NCI-H82 (cell line): Measurements from ENCODE around the gene SPEF2.
"Not testable (repeated sequence)": the region's sequence is repeated elsewhere in the genome, so short reads cannot be mapped to it uniquely, and the experiment has no call there.

Source experiments
- DNase-seq: peaks from one replicate; lab custom pipeline; 2025; lab: John Stamatoyannopoulos, UW

The SPEF2 gene

GRCh38 chr5:35819668-35820067, 202.0 kb downstream of the SPEF2 start:
- DNase-seq, result no peak

DNA sequence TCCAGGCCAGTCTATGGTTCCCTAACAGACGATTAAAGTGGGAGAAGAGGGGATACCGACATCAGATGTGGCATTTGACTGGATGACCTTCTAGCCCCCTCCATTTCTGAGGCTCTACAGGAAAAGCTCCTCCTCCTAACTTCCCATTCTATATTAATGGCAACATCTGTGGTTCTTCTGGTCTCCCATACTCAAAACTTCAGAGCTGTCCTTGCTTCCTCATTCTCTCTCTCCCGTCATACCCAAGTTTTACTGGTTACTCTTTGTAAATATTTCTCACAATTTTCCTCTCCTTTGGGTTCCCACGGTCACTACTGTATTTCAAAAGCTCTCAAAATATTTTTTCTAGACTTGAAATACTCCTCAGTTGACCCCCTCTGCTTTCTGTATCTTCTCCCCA, 203.1 kb downstream of the SPEF2 start:
- DNase-seq, result no peak

GRCh38 chr5:35821513-35821912, 203.8 kb downstream of the SPEF2 start:
- no peak for DNase-seq

DNA sequence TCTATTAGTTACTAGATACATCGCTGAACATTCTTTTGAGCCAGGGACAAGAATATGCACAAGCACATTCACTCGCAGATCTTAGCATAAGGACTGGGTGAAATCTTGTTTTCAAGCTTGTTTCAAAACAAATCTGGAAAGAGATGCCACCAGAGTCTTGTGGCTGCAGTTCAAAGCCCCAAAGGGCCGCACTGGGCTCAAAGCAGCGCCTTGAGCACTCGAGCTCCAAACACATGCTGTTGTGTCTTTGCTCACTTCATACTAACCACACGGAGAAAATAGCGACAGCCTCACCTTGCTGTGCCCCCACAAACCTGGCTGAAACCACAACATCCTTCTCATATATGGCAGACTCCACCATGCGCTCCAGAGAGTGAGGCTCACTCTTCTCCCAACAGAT, 204.8 kb downstream of the SPEF2 start:
- DNase-seq, result no peak

- no peak for DNase-seq
These were observed 205.9 kb downstream of the SPEF2 start for GRCh38 chr5:35823347-35824098.

DNA sequence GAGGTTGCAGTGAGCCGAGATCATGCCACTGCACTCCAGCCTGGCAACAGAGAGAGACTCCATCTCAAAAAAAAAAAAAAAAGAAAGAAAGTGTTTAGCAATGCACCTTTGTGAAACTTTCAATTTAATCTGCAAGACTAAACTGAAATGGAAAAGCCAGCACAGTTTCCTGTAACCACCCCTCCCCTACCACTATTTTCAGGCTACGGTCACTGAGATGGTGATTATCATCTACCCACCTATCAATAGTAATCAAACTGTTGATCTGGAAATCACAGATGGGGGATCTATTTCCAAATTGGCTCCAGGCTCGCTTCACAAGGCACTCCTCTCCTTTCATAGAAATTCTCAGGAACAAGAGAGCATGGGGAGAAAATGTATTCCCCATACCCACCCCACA, 208.4 kb downstream of the SPEF2 start:
- no peak for DNase-seq

GRCh38 chr5:35826554-35826953, 208.9 kb downstream of the SPEF2 start:
- no peak for DNase-seq

DNA sequence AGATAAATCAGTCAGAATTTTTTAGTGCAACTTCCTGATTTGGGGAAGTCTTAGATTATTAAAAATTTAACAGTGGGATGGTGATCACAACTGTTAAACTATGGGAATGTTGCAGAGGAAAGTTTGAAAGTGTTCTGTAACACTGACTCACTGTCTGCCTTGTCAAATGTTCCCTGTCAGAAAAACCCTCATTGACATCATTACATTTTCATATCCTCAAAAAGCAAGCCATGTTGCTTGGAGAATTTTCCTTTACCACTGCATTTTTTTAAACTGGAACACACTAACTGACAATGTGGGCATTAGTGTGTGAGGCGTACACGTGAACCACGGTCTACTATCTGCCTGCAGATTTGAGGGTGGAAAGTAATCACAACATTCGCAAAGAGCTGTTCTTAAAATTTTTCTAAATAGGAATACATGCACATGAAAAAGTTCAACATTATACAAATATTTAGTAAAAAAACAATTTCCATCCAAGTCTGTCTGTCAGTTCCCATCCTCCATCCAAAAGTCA, 210.5 kb downstream of the SPEF2 start:
- DNase-seq, result no peak

GRCh38 chr5:35830587-35830986, 212.9 kb downstream of the SPEF2 start:
- DNase-seq, result no peak

- no peak for DNase-seq
These were observed 215.1 kb downstream of the SPEF2 start for GRCh38 chr5:35832762-35833161.

DNA sequence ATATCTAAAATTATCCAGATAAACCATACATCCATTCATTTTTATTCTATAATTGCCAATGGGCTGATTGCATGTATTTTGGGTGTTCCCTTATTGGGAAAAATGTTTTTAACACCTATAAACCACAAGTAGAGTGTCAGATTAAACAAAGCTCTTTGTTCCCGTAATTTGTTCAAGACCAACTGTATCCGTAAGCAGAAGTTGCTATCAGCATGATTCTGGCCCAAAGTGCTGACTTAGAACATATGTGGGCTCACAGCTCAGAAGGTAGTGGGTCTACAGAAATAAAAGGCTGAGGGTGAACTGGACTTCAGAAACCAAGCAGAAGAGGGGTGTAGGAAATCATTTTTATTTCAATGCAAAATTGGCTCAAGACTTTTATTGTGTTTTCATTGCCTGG, 215.6 kb downstream of the SPEF2 start:
- DNase-seq, result no peak

DNA sequence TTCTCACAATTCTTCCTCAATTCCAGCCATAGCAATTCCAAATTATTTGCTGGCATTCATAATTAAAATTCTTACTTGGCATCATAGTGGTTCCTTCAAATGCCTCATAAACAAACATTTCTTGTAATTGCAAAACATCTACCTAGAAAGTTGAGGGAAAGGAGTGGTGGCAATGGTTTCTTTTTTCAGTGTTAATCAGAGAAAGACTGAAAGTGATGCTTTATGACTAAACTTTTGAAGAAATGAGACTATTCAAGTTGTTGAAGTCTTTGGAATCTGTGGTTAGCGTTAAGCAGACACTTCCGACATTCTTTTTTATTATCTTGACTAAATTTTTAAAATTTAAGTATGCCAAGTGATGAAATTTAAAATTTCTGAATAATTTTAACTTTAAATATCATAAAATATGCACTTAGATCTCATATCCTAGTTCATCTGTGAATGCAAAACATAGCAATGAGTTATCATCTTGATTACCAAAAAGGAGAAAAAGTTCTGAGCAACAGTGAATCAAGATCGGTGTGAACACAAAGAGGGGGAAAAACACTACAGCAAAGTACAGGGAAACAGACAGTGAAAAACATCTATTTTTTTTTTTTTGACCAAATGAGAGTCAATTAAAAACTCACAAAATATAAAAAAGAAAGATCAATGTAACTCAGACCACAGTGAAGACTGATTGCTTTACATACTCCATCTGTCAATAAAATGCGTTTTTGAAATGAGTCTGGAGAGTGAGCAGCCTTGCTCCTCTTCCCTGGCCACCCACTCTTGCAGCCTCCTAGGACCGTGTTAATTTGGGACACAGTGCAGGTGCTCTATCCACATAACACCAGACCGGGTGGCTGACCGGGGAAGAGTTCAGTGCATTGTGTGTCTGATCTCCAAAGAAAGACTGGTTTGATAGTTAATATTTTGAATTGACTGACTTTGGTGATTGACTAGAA, 218.4 kb downstream of the SPEF2 start:
- no peak for DNase-seq

DNA sequence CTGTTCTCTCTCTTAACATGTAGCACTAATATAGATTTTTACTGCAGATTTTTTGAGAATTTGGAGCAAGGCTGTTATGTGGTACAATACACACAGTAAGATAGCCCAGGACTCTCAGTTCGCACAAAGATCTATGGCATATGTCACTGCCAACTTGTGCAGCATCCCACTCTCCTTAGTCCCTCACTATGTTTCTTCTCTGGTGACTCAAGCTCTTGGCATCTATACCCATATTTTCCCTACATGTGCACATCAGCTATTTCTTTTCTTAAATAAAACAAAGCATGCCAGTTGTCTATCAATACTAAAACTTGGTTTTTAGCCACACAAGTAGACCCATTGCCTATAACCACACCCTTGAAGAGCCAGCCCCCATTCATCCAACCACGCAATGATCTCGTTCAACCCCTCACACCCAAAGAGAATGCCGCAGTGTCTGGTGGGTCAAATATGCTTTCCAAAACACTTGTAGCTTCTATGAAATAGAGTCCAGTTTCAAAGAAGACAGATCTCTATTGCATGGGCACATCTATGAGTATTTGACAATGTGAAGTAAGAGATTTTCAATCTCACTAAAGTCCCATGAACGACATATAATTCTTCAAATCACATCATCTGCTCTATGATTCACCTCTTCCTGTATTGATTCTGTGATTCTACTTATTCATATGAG, 220.8 kb downstream of the SPEF2 start:
- no peak for DNase-seq

GRCh38 chr5:35842856-35843255, 225.2 kb downstream of the SPEF2 start:
- DNase-seq, result no peak

- not testable (repeated sequence) for DNase-seq
These were observed 227.8 kb downstream of the SPEF2 start for GRCh38 chr5:35845508-35845907.

- DNase-seq, result no peak
These were observed 229.8 kb downstream of the SPEF2 start for GRCh38 chr5:35847491-35847890.

DNA sequence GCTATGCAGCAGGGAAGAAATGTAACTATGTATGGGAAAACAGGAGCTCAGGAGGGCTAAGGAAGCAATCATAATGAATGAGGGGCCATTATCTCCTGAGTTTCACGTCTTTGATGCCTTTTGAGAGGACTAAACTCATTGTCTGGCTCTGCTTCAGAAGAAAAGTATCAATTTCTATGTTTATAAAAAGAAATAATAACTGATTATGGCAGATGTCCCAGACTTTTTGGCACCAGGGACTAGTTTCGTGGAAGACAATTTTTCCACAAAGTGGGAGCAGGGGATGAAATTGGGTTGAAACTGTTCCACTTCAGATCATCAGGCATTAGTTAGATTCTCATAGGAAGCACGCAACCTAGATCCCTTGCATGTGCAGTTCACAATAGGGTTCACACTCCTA, 230.3 kb downstream of the SPEF2 start:
- no peak for DNase-seq

DNA sequence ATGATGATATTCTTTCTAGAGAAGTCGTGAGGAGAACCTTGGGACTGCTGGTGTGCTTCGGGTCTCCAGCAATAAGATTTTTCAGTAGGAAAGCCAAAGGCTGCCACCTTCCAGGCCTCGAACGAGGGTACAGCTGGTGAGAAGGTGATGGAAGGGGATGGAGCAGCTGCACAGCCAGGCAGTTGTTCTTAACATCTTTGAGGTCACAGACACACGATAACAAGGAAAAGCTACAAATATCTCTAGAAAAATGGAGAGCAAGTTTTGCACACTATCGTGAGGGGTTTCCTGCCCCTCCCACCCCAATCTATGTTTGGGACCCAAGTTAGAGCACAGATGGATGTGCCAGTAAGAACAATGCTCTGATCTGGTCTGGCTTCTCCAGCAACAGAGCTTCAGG, 232.2 kb downstream of the SPEF2 start:
- DNase-seq, result no peak

DNA sequence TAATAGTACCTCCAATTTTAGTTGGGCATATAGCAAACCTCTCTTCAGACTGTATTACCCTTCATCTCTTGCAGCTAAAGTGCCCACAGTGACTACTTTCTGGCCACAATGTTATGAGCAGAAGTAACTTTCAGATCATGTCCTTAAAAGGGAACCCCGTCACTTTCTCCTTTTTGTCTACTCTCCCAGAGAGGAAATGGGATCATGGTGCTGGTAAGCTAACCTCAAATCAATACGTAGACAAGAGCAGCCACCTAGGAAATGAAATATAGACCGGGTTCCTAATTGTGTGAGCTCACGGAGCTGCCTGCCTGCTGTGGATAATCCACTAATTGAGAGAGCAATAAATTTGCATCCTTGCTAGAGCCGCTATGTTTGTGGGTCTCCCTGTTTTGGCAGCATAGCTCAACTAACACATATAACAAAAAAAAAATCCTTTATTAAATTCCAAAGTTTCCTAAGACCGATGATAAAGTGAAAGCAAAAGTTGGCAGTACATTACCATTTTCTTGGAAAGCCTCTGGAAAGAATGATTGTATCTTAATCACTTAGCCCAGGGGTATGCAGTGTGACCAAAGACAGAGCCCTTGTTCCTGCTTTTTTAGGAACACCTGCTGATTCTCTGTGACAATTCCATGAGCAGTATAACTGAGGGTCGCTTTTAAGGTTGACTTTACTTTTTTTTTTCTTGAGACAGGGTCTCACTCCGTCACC, 233.5 kb downstream of the SPEF2 start:
- no peak for DNase-seq

GRCh38 chr5:35852084-35852734, 234.5 kb downstream of the SPEF2 start:
- DNase-seq, result no peak

DNA sequence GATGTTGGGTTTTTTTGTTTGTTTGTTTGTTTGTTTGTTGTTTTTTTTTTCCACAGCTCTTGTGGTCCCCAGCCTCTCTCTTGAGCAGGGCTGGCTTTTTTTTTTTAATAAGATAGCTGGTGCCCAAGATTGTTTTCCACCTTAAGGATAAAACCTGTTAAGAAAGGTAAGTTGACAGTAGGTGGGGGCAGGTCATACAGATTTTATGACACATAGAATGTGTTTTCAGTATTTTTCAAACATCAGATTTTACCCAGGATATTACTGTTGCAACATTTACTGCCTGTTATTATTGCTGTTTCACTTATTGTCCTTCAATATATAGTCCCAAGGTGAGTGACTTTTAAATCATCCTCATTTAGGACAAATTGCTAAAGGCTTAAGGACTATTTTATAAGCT, 235.1 kb downstream of the SPEF2 start:
- DNase-seq, result no peak
